Measurements from ENCODE around the gene NEDD9. TPM values are rescaled to one million over a fixed set of nuclear protein-coding genes. Genes with fewer than 3 reads are reported as not detected.

The NEDD9 gene
- total RNA-seq, 2 donors from 2014 or later = 43.4 to 73.1 TPM

GRCh38 chr6:11152581-11152980 is 79.9 kb downstream of the NEDD9 start:
- H3K27me3 ChIP-seq = no peaks in the 10 kb centered on the region
- no peak overlapping the region for H3K9ac ChIP-seq (ENCODE audit: low read depth in 2 of 2, low read length in 2 of 2)
- H3K4me3 ChIP-seq = no peak overlapping the region
- H3K36me3 ChIP-seq = no peaks in the 10 kb centered on the region
- H3K27ac ChIP-seq = no peak overlapping the region
- no peak for DNase-seq
- intact Hi-C loops (cut with DNase I) = no loop called here
- H3K9me3 ChIP-seq = no peaks in the 10 kb centered on the region
- H3K4me1 ChIP-seq = no peaks in the 10 kb centered on the region
- TF ChIP-seq, protein P1, sequence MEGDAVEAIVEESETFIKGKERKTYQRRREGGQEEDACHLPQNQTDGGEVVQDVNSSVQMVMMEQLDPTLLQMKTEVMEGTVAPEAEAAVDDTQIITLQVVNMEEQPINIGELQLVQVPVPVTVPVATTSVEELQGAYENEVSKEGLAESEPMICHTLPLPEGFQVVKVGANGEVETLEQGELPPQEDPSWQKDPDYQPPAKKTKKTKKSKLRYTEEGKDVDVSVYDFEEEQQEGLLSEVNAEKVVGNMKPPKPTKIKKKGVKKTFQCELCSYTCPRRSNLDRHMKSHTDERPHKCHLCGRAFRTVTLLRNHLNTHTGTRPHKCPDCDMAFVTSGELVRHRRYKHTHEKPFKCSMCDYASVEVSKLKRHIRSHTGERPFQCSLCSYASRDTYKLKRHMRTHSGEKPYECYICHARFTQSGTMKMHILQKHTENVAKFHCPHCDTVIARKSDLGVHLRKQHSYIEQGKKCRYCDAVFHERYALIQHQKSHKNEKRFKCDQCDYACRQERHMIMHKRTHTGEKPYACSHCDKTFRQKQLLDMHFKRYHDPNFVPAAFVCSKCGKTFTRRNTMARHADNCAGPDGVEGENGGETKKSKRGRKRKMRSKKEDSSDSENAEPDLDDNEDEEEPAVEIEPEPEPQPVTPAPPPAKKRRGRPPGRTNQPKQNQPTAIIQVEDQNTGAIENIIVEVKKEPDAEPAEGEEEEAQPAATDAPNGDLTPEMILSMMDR (IDR thresholded peaks at IDR 0.05) = no peak

GRCh38 chr6:11151488-11151887 is 81.0 kb downstream of the NEDD9 start:
- H3K27ac ChIP-seq = no peak overlapping the region
- no peak overlapping the region for H3K9ac ChIP-seq (ENCODE audit: low read depth in 2 of 2, low read length in 2 of 2)
- no peaks in the 10 kb centered on the region for H3K4me1 ChIP-seq
- H3K9me3 ChIP-seq = no peaks in the 10 kb centered on the region
- H3K4me3 ChIP-seq = no peak overlapping the region
- no peaks in the 10 kb centered on the region for H3K27me3 ChIP-seq
- TF ChIP-seq, protein P1 (IDR thresholded peaks at IDR 0.05) = no peak
- intact Hi-C loops (cut with DNase I) = no loop called here
- DNase-seq = no peak
- H3K36me3 ChIP-seq = no peaks in the 10 kb centered on the region

DNA sequence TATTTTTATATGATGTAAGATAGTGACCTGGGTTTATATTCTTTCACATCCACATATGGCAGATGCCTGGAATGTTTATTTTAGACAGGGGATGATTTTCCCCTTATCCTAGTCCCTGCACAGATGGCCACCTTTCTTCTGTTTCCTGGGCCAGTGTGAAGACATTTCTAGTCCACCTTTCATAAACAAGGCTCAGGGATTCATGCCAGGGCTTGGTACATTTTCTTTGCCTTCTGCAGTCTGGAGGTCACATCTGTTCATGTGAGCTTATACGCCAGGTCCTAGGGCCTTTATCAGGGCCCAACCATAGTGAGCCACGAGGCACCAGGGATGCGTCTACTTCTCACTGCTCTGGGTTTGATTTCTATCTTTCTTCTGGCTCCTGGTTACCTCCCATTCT is 82.9 kb downstream of the NEDD9 start:
- intact Hi-C loops (cut with DNase I) = no loop called here

DNA sequence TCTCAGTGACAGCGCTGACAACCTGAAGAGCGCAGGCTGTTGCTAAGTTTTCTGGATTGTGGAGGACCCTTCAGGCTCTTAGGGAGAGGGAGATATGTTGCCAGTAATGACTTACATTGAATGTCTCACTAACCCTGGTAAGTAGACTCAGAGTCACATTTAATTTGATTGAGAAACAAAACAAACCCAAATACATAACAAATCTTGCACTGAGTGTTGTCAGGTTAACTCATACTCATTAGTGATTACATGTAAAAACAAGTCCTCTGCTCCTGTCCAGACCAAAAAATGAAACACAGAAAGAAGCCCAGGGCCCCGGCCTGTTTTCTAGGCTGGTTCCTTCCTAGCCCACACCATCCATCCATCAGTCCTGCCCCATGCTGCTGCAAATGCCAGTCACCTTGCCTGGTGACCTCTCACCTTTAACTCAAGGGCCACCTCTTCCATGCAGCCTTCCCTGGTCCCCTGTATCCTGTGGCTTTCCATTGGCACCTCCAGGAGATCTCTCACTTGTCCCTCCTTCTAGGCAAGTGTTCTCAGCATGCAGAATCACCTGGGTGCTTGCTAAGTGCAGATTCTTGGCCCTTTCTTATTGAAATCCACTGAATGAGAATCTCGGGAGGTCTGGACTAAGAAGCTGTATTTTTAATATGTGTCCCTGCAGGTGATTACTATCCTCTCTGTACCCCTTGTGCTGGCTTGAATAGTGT is 86.2 kb downstream of the NEDD9 start:
- TF ChIP-seq, protein P1 (IDR thresholded peaks at IDR 0.05) = no peak
- no peaks in the 10 kb centered on the region for H3K4me1 ChIP-seq
- no peaks in the 10 kb centered on the region for H3K27me3 ChIP-seq
- H3K4me3 ChIP-seq = no peak overlapping the region
- H3K9ac ChIP-seq (ENCODE audit: low read depth in 2 of 2, low read length in 2 of 2) = no peak overlapping the region
- no peaks in the 10 kb centered on the region for H3K36me3 ChIP-seq
- no peak overlapping the region for H3K27ac ChIP-seq
- intact Hi-C loops (cut with DNase I) = no loop called here
- DNase-seq = no peak
- H3K9me3 ChIP-seq = no peaks in the 10 kb centered on the region

More for the DNA sequence above, 82.9 kb downstream of the NEDD9 start:
- TF ChIP-seq, protein P1 (IDR thresholded peaks at IDR 0.05) = no peak
- H3K9me3 ChIP-seq = no peaks in the 10 kb centered on the region
- H3K27ac ChIP-seq = no peak overlapping the region
- DNase-seq = no peak
- no peaks in the 10 kb centered on the region for H3K27me3 ChIP-seq
- no peak overlapping the region for H3K4me3 ChIP-seq
- H3K4me1 ChIP-seq = no peaks in the 10 kb centered on the region
- H3K9ac ChIP-seq (ENCODE audit: low read depth in 2 of 2, low read length in 2 of 2) = no peak overlapping the region
- no peaks in the 10 kb centered on the region for H3K36me3 ChIP-seq

DNA sequence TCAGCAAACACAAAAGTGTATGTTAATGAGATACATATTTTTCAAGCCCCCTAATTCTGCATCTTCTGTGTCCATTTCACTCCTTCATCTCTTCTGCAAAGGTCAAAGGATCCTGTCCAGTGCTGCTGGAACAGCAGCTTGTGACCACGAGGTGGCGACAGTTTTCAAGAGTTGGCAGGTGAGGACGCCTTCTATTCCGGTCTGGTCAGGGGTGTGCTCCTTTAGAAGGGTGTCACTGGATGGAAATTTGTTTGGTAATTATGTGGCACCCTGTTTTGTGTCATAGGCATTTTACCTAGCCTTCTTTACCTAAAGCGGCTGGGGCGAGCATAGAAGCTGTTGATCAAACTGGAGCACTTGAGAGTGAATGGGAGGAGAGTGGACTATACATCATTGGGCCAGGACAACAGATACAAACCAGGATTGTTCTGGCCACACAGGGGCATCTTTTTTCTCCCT is 88.0 kb downstream of the NEDD9 start:
- no peaks in the 10 kb centered on the region for H3K9me3 ChIP-seq
- H3K9ac ChIP-seq (ENCODE audit: low read depth in 2 of 2, low read length in 2 of 2) = no peak overlapping the region
- no peaks in the 10 kb centered on the region for H3K36me3 ChIP-seq
- peak; percentile 85 for DNase-seq
- TF ChIP-seq, protein P1 (IDR thresholded peaks at IDR 0.05) = peak; percentile 88
- no peaks in the 10 kb centered on the region for H3K27me3 ChIP-seq
- H3K4me3 ChIP-seq = no peak overlapping the region
- intact Hi-C loops (cut with DNase I) = loop anchor here (2.0 to 5.0 kb wide), 2 partner anchors 350 to 433 kb away; no protein-coding TSS in a partner anchor
- H3K27ac ChIP-seq = no peak overlapping the region
- H3K4me1 ChIP-seq = no peaks in the 10 kb centered on the region

All from colonic mucosa (tissue), 4 donors.